ACC112 (cell line): ENCODE measurements around the gene STOML2.

Source experiments
- H2AFZ ChIP-seq: fragments of 200-600 bp; sonication (generic); one replicate; pipeline ENCODE4 v1.6.0; 2017; ENCODE audit warnings: antibody characterized with exemption, low read length; ENCODE audit not compliant: unreplicated experiment
- H3K27ac ChIP-seq: fragments of 200-600 bp; sonication (generic); 2 replicates; pipeline ENCODE4 v1.5.1; 2014; ENCODE audit warnings: low read depth, mild to moderate bottlenecking, antibody characterized with exemption, low read length, moderate library complexity
- H3K27me3 ChIP-seq: fragments of 200-600 bp; sonication (generic); 2 replicates; pipeline ENCODE4 v1.6.1; 2014; ENCODE audit warnings: mild to moderate bottlenecking, antibody characterized with exemption, low read length, moderate library complexity, mixed read lengths; ENCODE audit not compliant: insufficient read depth
- H3K36me3 ChIP-seq: fragments of 200-600 bp; sonication (generic); 2 replicates; pipeline ENCODE4 v1.6.1; 2016; ENCODE audit warnings: mild to moderate bottlenecking, antibody characterized with exemption, low read length, moderate library complexity, mixed read lengths; ENCODE audit not compliant: insufficient read depth
- H3K4me1 ChIP-seq: fragments of 200-600 bp; sonication (generic); one replicate; pipeline ENCODE4 v1.6.1; 2016; ENCODE audit warnings: low read length, mixed read lengths; ENCODE audit not compliant: insufficient read depth, unreplicated experiment, control insufficient read depth
- H3K4me3 ChIP-seq: fragments of 200-600 bp; sonication (generic); 2 replicates; pipeline ENCODE4 v1.5.1; 2014; ENCODE audit warnings: mild to moderate bottlenecking, low read depth, low read length
- H3K79me2 ChIP-seq: fragments of 200-600 bp; sonication (generic); one replicate; pipeline ENCODE4 v1.6.0; 2016; ENCODE audit warnings: low read length; ENCODE audit not compliant: control insufficient read depth, unreplicated experiment, insufficient read depth

The STOML2 gene

DNA sequence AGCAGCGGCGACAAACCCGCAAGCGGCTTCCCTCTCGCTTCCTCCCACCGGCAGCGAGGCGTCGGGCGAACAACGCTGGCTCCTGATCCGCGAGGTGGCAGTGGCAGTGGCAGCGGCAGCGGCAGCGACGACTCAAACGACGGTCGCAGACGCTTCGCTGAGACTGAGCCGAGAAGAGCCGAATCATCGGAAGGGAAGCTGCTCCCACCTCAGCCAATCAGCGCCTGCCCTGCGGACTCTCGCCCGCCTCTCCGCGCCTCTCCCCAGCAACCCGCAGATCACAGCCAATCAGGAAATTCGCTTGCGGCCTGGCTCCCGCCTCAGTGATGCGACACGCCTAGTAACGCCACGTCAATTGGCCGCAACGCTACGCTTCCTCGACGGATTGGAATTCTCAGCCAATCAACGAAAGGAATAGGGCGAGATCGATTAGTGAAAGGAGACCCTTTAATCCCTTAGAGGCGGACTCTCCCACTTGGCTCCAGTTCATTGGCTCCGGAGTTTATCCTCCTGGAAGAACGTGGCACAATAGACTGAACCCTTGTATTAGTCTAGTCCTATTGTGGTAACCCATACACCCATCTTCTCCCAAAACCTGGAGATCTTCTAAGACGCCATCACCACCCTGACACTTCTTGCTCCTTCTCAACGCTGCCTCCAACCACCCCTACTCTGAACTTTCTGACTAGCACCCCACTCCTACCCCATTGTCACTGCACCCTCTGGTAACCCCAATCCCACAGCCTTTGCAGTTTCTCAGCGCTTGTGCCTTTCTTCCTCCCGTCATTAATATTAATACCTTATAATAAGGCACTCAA is 30.3 kb downstream of the STOML2 start, which contains the start of gene VCP:
Gene VCP (minus strand): TSS at position 165 of the 818 bp plus-strand sequence. CDS start 272 bp downstream, outside the sequence.
- peaks cover 19% of the 10 kb centered on the region; the same call in 1 of the 2 replicates for H3K36me3 ChIP-seq
- H3K79me2 ChIP-seq: peaks cover 53% of the 10 kb centered on the region

DNA sequence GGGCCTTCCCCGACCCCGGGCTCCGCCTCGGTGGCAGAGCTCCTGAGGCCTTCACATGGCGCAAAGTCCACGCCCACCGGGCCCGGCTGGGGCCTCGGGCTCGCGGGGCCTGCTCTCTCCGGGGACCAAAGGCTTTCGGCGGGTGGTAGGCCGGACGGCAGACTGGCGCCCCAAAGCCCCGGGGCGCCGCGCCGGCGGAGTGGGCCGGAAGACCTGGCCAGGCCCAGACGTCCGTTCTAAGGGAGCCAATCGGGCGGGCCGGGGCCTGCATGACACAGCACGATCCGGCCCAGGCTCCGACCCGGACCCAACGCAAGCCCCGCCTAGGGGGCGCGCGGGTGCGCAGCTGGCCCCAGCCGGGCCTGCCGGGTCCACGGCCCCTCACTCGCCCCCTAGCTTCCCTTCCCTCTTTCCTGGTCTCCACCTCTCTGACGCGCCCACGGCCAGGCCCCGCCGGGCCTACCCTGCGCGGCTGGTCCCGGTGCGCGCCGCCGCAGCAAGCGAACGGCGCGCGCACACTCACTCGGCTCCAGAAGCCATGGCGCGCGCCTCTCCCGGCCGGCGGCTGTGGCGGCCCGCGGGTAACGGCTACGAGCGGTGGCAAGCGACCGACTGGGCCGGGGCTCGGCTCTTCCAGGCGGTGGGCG is 31.0 kb downstream of the STOML2 start:
- peaks cover 53% of the 10 kb centered on the region for H3K79me2 ChIP-seq
- H3K4me3 ChIP-seq: peak overlapping the region; percentile 97
- peaks cover 24% of the 10 kb centered on the region for H3K4me1 ChIP-seq
- H3K27ac ChIP-seq: peak overlapping the region; percentile 95
- peak overlapping the region; percentile 55 for H2AFZ ChIP-seq
- peaks cover 26% of the 10 kb centered on the region for H3K36me3 ChIP-seq
- H3K27me3 ChIP-seq: no peaks in the 10 kb centered on the region

More for the DNA sequence above, 30.3 kb downstream of the STOML2 start, which contains the start of gene VCP:
- Histone ChIP-seq H3K4me3 (peak within 1 kb of the TSS; percentile 97), H3K27ac (peak within 1 kb of the TSS; percentile 95), H2AFZ (peak within 1 kb of the TSS; percentile 55), H3K27me3 (no peaks in the 10 kb centered on the region), H3K4me1 (peaks cover 24% of the 10 kb centered on the region)

DNA sequence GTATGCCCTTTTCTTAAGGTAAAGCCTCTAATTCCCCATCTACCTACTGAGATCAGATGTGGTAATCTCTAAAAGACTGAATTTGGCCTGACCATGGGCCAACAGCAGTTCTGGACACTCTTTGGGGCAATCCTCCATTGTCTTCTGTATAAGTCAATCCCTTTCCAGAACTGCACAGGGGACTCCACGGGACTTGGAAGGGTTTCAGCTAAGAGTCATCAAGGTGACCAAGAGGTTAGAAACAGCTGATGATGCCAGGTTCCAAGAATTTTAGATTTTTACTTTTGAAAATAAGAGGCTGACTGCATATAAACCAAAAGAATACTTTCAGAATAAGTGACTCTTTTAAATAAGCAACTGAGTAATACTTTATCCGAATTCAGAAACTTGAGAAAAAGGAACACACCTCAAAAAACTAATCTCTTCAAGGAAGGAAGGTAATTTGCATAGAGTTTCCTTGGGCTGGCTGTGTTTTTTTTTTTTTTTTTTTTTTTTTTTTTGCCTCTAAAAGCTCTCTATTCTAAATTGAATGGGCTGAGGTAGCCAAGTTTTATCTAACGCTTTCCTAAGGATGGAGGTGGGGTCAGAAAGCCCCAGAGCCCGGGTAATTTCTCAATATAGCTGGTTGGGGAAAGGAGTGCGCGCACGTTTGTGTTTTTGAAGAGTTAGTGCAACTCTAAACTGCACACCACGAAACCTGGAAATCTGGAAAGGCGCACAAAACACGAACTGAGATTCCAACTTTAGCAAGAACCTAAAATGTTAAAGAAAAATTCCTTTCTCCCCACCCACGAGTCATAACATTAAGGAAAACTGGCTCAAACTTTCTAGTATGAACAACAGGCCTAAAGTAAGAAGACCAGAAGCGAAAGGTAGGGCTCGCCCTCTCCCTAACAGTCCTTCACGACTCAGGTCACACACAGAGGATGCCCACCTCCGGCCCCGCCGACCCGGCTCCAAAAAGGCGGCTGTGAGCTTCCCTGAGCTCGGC is 31.8 kb downstream of the STOML2 start:
- Histone ChIP-seq H3K27ac (peak overlapping the region; percentile 95), H3K36me3 (peaks cover 31% of the 10 kb centered on the region), H3K79me2 (peaks cover 54% of the 10 kb centered on the region), H3K4me3 (peak overlapping the region; percentile 97), H3K27me3 (no peaks in the 10 kb centered on the region), H3K4me1 (peaks cover 24% of the 10 kb centered on the region), H2AFZ (peak overlapping the region; percentile 55)

DNA sequence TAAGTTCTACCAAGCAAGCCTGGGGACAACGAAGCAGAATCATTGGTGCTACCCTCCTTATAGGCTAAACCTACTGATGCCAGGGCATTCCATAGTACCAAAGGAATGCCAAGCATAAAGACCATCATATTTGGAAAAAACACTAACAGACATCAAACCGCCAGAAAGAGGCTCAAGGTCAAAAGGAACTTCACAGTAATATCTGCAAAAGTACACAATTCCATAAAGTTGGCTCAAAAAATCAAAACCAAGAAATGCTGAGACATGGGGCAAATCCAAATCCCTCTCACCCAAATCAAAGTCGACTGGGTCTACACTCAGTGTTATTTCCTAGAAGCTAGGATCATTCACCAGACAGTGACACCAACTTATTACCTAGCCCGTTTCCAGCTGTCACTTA is 33.9 kb downstream of the STOML2 start:
- Histone ChIP-seq H3K4me1 (peaks cover 24% of the 10 kb centered on the region), H3K27me3 (no peaks in the 10 kb centered on the region), H3K79me2 (peaks cover 62% of the 10 kb centered on the region), H3K4me3 (peak overlapping the region; percentile 4), H3K36me3 (peaks cover 42% of the 10 kb centered on the region), H3K27ac (no peak overlapping the region), H2AFZ (no peak overlapping the region)

DNA sequence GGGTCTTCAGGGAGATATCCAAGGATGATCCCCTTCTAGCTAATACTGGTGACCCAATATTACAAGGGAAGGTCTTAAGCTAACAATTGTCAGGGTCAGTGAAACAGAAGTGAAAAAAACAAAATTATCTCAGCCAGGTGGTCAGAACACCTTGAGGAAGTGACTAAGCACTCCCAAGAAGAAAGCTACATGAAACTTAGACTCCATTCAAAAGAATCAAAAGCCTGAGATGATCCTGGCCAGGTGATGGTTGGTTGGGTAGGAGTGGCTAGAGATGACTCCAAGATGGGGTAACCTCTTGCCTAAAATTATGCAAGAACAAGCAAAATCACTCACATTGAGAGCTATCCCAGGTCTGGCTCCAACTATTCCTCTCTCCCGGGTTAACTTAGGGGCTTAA is 35.9 kb downstream of the STOML2 start:
- H2AFZ ChIP-seq: no peak overlapping the region
- no peaks in the 10 kb centered on the region for H3K27me3 ChIP-seq
- H3K27ac ChIP-seq: no peak overlapping the region
- H3K4me1 ChIP-seq: peaks cover 19% of the 10 kb centered on the region
- H3K36me3 ChIP-seq: peaks cover 58% of the 10 kb centered on the region
- no peak overlapping the region for H3K4me3 ChIP-seq
- peaks cover 70% of the 10 kb centered on the region for H3K79me2 ChIP-seq

DNA sequence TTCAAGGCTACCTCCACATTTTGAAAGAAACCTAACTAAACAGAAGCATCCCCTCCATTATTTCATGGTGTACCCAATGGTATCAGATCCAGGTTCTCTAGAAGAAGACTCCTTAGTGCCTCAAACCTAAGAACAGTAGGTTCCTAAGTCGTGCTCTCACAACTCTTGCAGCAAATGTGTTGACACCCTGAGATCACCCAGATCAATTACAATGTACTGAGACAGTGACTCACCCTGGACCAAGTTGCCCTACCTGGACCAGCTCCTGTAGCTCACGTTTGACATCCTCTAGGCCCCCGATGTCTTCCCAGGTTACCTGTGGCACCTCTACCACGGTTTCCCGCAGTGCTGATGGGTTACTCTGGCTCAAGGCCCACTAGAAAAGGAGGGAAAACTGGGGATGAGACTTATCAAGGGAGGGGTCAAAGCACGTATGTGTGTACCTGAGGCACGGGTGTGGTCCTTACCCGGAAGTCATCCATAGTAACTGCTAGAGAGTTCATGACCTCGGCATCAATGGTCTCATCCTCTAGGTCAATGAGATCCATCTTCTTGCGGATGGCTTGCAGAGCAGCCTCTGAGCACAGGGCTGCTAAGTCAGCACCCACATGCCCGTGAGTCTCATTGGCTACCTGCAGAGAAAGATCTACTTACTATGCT is 42.3 kb downstream of the STOML2 start:
- Histone ChIP-seq H3K27ac (no peak overlapping the region), H3K79me2 (peaks cover 18% of the 10 kb centered on the region), H3K4me1 (no peaks in the 10 kb centered on the region), H3K36me3 (peaks cover 80% of the 10 kb centered on the region), H2AFZ (no peak overlapping the region), H3K4me3 (no peak overlapping the region), H3K27me3 (no peaks in the 10 kb centered on the region)

DNA sequence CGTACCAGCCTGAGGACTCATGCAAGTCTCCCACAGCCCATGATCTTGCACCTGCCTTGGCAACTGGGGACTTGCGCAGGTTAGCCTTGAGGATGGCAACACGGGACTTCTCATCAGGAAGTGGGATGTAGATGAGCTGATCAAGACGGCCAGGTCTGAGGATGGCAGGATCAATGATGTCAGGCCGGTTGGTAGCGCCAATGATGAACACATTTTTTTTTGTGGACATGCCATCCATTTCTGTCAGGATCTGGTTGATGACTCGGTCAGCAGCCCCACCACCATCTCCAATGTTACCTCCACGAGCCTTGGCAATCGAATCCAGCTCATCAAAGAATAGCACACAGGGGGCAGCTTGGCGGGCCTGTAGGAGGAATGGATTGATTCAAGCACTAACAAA is 43.5 kb downstream of the STOML2 start:
- Histone ChIP-seq H2AFZ (no peak overlapping the region), H3K27ac (no peak overlapping the region), H3K4me3 (no peak overlapping the region)

DNA sequence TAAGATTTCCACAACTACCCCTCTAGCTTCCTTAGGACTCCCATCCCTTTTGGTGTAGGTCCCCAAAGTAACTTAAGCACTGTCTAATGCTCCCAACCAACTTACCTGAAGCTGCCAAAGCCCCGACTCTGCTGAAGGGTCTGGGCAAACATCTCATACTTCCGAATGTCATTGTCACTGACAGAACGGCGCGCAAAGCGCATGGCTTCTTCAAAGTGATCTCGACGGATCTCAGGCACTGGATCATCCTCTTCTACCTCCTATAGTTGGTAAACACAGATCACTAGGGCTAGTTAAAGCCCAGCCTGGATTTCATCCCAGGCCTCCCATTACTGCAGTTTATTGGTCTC is 45.7 kb downstream of the STOML2 start:
- no peak overlapping the region for H3K4me3 ChIP-seq
- H3K27ac ChIP-seq: no peak overlapping the region
- peaks cover 60% of the 10 kb centered on the region for H3K36me3 ChIP-seq
- peaks cover 4% of the 10 kb centered on the region for H3K79me2 ChIP-seq
- no peaks in the 10 kb centered on the region for H3K4me1 ChIP-seq
- H2AFZ ChIP-seq: no peak overlapping the region
- H3K27me3 ChIP-seq: no peaks in the 10 kb centered on the region

More for the DNA sequence above, 43.5 kb downstream of the STOML2 start:
- Histone ChIP-seq H3K79me2 (peaks cover 11% of the 10 kb centered on the region), H3K27me3 (no peaks in the 10 kb centered on the region), H3K36me3 (peaks cover 77% of the 10 kb centered on the region), H3K4me1 (no peaks in the 10 kb centered on the region)

DNA sequence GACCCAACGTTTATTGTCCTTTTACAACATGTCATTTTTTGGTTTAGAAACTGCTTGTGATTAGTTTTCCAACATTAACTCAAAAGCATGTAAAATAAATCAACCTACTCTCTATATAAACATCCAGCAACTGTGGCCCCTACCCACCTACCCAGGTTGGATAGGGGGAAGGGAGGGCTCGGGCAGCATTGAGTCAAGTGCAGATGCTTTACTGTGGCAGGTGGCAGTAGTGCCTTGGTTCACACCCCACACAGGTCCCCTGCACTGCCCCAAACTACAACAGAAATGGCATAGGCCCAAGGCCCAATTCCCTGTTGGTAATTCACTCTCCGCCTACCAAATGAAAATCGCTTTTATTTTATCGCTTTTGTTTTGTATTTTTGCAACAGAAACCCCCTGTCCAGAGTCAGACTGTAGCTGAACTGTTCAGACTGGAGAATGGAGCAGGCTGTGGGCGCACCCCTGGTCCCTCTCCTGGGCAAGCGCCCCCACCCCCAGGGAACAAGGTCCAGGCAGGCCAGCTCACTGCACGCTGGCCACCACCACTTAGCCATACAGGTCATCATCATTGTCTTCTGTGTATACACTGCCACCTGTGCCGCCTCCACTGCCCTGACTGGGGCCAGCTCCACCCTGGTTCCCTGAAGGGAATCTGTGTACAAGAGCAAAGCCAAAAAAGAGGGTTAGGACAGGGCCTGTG is 46.2 kb downstream of the STOML2 start:
- no peaks in the 10 kb centered on the region for H3K79me2 ChIP-seq
- no peaks in the 10 kb centered on the region for H3K27me3 ChIP-seq
- H3K36me3 ChIP-seq: peaks cover 55% of the 10 kb centered on the region
- H3K4me3 ChIP-seq: no peak overlapping the region
- no peaks in the 10 kb centered on the region for H3K4me1 ChIP-seq
- no peak overlapping the region for H3K27ac ChIP-seq
- no peak overlapping the region for H2AFZ ChIP-seq
